ENCODE results near the gene PDCD10.

Gene PDCD10

GRCh38 chr3:167662919-167663400, 71.7 kb downstream of the PDCD10 start:
- no peak for TF ChIP-seq ZBTB7A (IDR thresholded peaks at IDR 0.05; ENCODE audit: low read depth)
- TF ChIP-seq TEAD4 (IDR thresholded peaks at IDR 0.05) = no peak
- TF ChIP-seq YY1 (IDR thresholded peaks at IDR 0.05; ENCODE audit: low read depth) = no peak
- no peak for TF ChIP-seq CREB1 (IDR thresholded peaks at IDR 0.05; ENCODE audit: low read depth)
- TF ChIP-seq NFIC (IDR thresholded peaks at IDR 0.05) = no peak
- TF ChIP-seq, protein P1, sequence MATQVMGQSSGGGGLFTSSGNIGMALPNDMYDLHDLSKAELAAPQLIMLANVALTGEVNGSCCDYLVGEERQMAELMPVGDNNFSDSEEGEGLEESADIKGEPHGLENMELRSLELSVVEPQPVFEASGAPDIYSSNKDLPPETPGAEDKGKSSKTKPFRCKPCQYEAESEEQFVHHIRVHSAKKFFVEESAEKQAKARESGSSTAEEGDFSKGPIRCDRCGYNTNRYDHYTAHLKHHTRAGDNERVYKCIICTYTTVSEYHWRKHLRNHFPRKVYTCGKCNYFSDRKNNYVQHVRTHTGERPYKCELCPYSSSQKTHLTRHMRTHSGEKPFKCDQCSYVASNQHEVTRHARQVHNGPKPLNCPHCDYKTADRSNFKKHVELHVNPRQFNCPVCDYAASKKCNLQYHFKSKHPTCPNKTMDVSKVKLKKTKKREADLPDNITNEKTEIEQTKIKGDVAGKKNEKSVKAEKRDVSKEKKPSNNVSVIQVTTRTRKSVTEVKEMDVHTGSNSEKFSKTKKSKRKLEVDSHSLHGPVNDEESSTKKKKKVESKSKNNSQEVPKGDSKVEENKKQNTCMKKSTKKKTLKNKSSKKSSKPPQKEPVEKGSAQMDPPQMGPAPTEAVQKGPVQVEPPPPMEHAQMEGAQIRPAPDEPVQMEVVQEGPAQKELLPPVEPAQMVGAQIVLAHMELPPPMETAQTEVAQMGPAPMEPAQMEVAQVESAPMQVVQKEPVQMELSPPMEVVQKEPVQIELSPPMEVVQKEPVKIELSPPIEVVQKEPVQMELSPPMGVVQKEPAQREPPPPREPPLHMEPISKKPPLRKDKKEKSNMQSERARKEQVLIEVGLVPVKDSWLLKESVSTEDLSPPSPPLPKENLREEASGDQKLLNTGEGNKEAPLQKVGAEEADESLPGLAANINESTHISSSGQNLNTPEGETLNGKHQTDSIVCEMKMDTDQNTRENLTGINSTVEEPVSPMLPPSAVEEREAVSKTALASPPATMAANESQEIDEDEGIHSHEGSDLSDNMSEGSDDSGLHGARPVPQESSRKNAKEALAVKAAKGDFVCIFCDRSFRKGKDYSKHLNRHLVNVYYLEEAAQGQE (IDR thresholded peaks at IDR 0.05; ENCODE audit: low read depth) = no peak
- TF ChIP-seq, protein P2, sequence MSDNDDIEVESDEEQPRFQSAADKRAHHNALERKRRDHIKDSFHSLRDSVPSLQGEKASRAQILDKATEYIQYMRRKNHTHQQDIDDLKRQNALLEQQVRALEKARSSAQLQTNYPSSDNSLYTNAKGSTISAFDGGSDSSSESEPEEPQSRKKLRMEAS (IDR thresholded peaks at IDR 0.05) = no peak
- no peak for TF ChIP-seq TCF12 (IDR thresholded peaks at IDR 0.05; ENCODE audit: low read depth)

GRCh38 chr3:167657684-167658225, 76.9 kb downstream of the PDCD10 start:
- TF ChIP-seq EGR1 (IDR thresholded peaks at IDR 0.05) = no peak
- no peak for TF ChIP-seq TCF12 (IDR thresholded peaks at IDR 0.05; ENCODE audit: low read depth)
- no peak for TF ChIP-seq ZBTB7A (IDR thresholded peaks at IDR 0.05; ENCODE audit: low read depth)
- TF ChIP-seq, protein P2 (IDR thresholded peaks at IDR 0.05) = no peak
- TF ChIP-seq CEBPB (IDR thresholded peaks at IDR 0.05) = no peak
- TF ChIP-seq TAF1 (IDR thresholded peaks at IDR 0.05; ENCODE audit: low read depth) = no peak
- TF ChIP-seq, protein P3, sequence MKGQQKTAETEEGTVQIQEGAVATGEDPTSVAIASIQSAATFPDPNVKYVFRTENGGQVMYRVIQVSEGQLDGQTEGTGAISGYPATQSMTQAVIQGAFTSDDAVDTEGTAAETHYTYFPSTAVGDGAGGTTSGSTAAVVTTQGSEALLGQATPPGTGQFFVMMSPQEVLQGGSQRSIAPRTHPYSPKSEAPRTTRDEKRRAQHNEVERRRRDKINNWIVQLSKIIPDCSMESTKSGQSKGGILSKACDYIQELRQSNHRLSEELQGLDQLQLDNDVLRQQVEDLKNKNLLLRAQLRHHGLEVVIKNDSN (IDR thresholded peaks at IDR 0.05) = no peak
- TF ChIP-seq, protein P1 (IDR thresholded peaks at IDR 0.05; ENCODE audit: low read depth) = no peak
- TF ChIP-seq NFIC (IDR thresholded peaks at IDR 0.05) = no peak
- no peak for TF ChIP-seq TEAD4 (IDR thresholded peaks at IDR 0.05)
- TF ChIP-seq EP300 (IDR thresholded peaks at IDR 0.05; ENCODE audit: borderline replicate concordance) = no peak
- TF ChIP-seq FOXM1 (IDR thresholded peaks at IDR 0.05; ENCODE audit: borderline replicate concordance, low read depth) = no peak
- no peak for TF ChIP-seq CREB1 (IDR thresholded peaks at IDR 0.05; ENCODE audit: low read depth)

GRCh38 chr3:167656821-167657220, 77.9 kb downstream of the PDCD10 start:
- TF ChIP-seq ZBTB7A (IDR thresholded peaks at IDR 0.05; ENCODE audit: low read depth) (no peak), NFIC (IDR thresholded peaks at IDR 0.05) (no peak), CREB1 (IDR thresholded peaks at IDR 0.05; ENCODE audit: low read depth) (no peak), TCF12 (IDR thresholded peaks at IDR 0.05; ENCODE audit: low read depth) (no peak), CEBPB (IDR thresholded peaks at IDR 0.05) (no peak), EGR1 (IDR thresholded peaks at IDR 0.05) (no peak), YY1 (IDR thresholded peaks at IDR 0.05; ENCODE audit: low read depth) (no peak), EP300 (IDR thresholded peaks at IDR 0.05; ENCODE audit: borderline replicate concordance) (no peak), FOXM1 (IDR thresholded peaks at IDR 0.05; ENCODE audit: borderline replicate concordance, low read depth) (no peak), RAD21 (IDR thresholded peaks at IDR 0.05; ENCODE audit: low read depth) (no peak), TAF1 (IDR thresholded peaks at IDR 0.05; ENCODE audit: low read depth) (no peak)
- TF ChIP-seq, protein P1 (IDR thresholded peaks at IDR 0.05; ENCODE audit: low read depth) = no peak
- TF ChIP-seq, protein P3 (IDR thresholded peaks at IDR 0.05) = no peak

GRCh38 chr3:167653760-167654159, 80.9 kb downstream of the PDCD10 start, which contains the start of gene WDR49:
Gene WDR49 (minus strand): TSS chr3:167653942. CDS start chr3:167653425, 517 bp downstream.
- TF ChIP-seq TCF12 (IDR thresholded peaks at IDR 0.05; ENCODE audit: low read depth) (no peak), FOXM1 (IDR thresholded peaks at IDR 0.05; ENCODE audit: borderline replicate concordance, low read depth) (no peak), CEBPB (IDR thresholded peaks at IDR 0.05) (no peak), YY1 (IDR thresholded peaks at IDR 0.05; ENCODE audit: low read depth) (no peak), RAD21 (IDR thresholded peaks at IDR 0.05; ENCODE audit: low read depth) (no peak)
